Muscle layer of duodenum (tissue), 2 donors: ENCODE measurements around the gene ARHGEF11.
A peak's percentile ranks its signal among the peaks of the same experiment; 100 is the strongest.

Experiments
- H3K27ac ChIP-seq: one replicate; pipeline ENCODE4 v1.7.0; 2013; ENCODE audit warnings: mild to moderate bottlenecking, low read length
- H3K27me3 ChIP-seq: one replicate; pipeline ENCODE4 v1.7.0; 2013; ENCODE audit warnings: low read depth, mild to moderate bottlenecking, control low read depth, low read length
- H3K36me3 ChIP-seq, 2 donors: one replicate each; pipeline ENCODE4 v1.7.0; 2013; ENCODE audit warnings: low read length in 2 of 2, control low read depth in 1 of 2, mild to moderate bottlenecking in 1 of 2; ENCODE audit not compliant: insufficient read depth in 2 of 2, control insufficient read depth in 1 of 2
- H3K4me1 ChIP-seq, 2 donors: one replicate each; pipeline ENCODE4 v1.7.0; 2013; ENCODE audit warnings: low read length in 2 of 2, mild to moderate bottlenecking in 2 of 2, control low read depth in 1 of 2, moderate library complexity in 1 of 2; ENCODE audit not compliant: insufficient read depth in 2 of 2, control insufficient read depth in 1 of 2
- H3K4me3 ChIP-seq, 2 donors: one replicate each; pipeline ENCODE4 v1.7.0; 2013; ENCODE audit warnings: low read length in 2 of 2, low read depth in 1 of 2, mild to moderate bottlenecking in 1 of 2
- H3K9me3 ChIP-seq, 2 donors: one replicate each; pipeline ENCODE4 v1.7.0; 2013; ENCODE audit warnings: low read length in 2 of 2, control low read depth in 1 of 2, mild to moderate bottlenecking in 1 of 2; ENCODE audit not compliant: control insufficient read depth in 1 of 2
- donor health status: healthy.

Gene ARHGEF11

GRCh38 chr1:156921053-156921529 lies 124.5 kb downstream of the ARHGEF11 start:
- Histone ChIP-seq H3K27ac (no peak overlapping the region), H3K4me1 (peaks cover 0 to 24% of the 10 kb centered on the region in 2 donors), H3K27me3 (peaks cover 49% of the 10 kb centered on the region), H3K9me3 (no peaks in the 10 kb centered on the region), H3K4me3 (peak overlapping the region in 1 of 2 donors; percentile 32), H3K36me3 (no peaks in the 10 kb centered on the region)

GRCh38 chr1:156920233-156921052 lies 125.1 kb downstream of the ARHGEF11 start, which contains the start of gene LRRC71:
Gene LRRC71, plus strand, starts transcription at chr1:156920632. Its CDS starts 172 bp downstream, at chr1:156920804.
- H3K27me3 ChIP-seq = peaks cover 49% of the 10 kb centered on the region
- no peaks in the 10 kb centered on the region for H3K36me3 ChIP-seq
- no peaks in the 10 kb centered on the region for H3K9me3 ChIP-seq
- peak within 1 kb of the TSS in 1 of 2 donors; percentile 32 for H3K4me3 ChIP-seq
- H3K27ac ChIP-seq = no peak within 1 kb of the TSS
- peaks cover 0 to 24% of the 10 kb centered on the region in 2 donors for H3K4me1 ChIP-seq

- peaks cover 0 to 3% of the 10 kb centered on the region in 2 donors for H3K36me3 ChIP-seq
Measured at GRCh38 chr1:156914440-156914856, 131.1 kb downstream of the ARHGEF11 start.

GRCh38 chr1:156913809-156914387 lies 131.6 kb downstream of the ARHGEF11 start:
- Histone ChIP-seq H3K27ac (no peak overlapping the region), H3K4me3 (no peak overlapping the region), H3K4me1 (no peaks in the 10 kb centered on the region), H3K36me3 (peaks cover 0 to 3% of the 10 kb centered on the region in 2 donors), H3K27me3 (no peaks in the 10 kb centered on the region), H3K9me3 (no peaks in the 10 kb centered on the region)

More at GRCh38 chr1:156914440-156914856, 131.1 kb downstream of the ARHGEF11 start:
- no peak overlapping the region for H3K27ac ChIP-seq
- no peaks in the 10 kb centered on the region for H3K4me1 ChIP-seq
- H3K9me3 ChIP-seq = no peaks in the 10 kb centered on the region
- H3K27me3 ChIP-seq = peaks cover 5% of the 10 kb centered on the region
- no peak overlapping the region for H3K4me3 ChIP-seq

GRCh38 chr1:156912861-156913808 lies 132.4 kb downstream of the ARHGEF11 start:
- Histone ChIP-seq H3K27me3 (no peaks in the 10 kb centered on the region), H3K4me3 (no peak overlapping the region), H3K4me1 (no peaks in the 10 kb centered on the region), H3K36me3 (peaks cover 0 to 3% of the 10 kb centered on the region in 2 donors), H3K9me3 (no peaks in the 10 kb centered on the region), H3K27ac (no peak overlapping the region)

- H3K27me3 ChIP-seq = no peaks in the 10 kb centered on the region
- no peaks in the 10 kb centered on the region for H3K9me3 ChIP-seq
- H3K4me1 ChIP-seq = peaks cover 0 to 5% of the 10 kb centered on the region in 2 donors
- H3K36me3 ChIP-seq = peaks cover 0 to 3% of the 10 kb centered on the region in 2 donors
- H3K4me3 ChIP-seq = no peak overlapping the region
- H3K27ac ChIP-seq = no peak overlapping the region
Measured at GRCh38 chr1:156912310-156912709, 133.2 kb downstream of the ARHGEF11 start.

- no peaks in the 10 kb centered on the region for H3K27me3 ChIP-seq
- H3K9me3 ChIP-seq = no peaks in the 10 kb centered on the region
- no peak overlapping the region for H3K27ac ChIP-seq
- H3K4me1 ChIP-seq = peaks cover 0 to 6% of the 10 kb centered on the region in 2 donors
- peaks cover 0 to 4% of the 10 kb centered on the region in 2 donors for H3K36me3 ChIP-seq
- no peak overlapping the region for H3K4me3 ChIP-seq
Measured at GRCh38 chr1:156911577-156912298, 133.8 kb downstream of the ARHGEF11 start.

GRCh38 chr1:156910309-156910782 lies 135.2 kb downstream of the ARHGEF11 start:
- Histone ChIP-seq H3K27ac (no peak overlapping the region), H3K4me1 (peaks cover 0 to 6% of the 10 kb centered on the region in 2 donors), H3K36me3 (peaks cover 0 to 9% of the 10 kb centered on the region in 2 donors), H3K27me3 (no peaks in the 10 kb centered on the region), H3K4me3 (no peak overlapping the region), H3K9me3 (no peaks in the 10 kb centered on the region)

GRCh38 chr1:156909671-156910070 lies 135.9 kb downstream of the ARHGEF11 start:
- Histone ChIP-seq H3K4me3 (no peak overlapping the region), H3K27me3 (no peaks in the 10 kb centered on the region), H3K27ac (no peak overlapping the region), H3K4me1 (peaks cover 0 to 6% of the 10 kb centered on the region in 2 donors), H3K36me3 (peaks cover 0 to 9% of the 10 kb centered on the region in 2 donors), H3K9me3 (no peaks in the 10 kb centered on the region)

GRCh38 chr1:156908955-156909354 lies 136.6 kb downstream of the ARHGEF11 start:
- no peaks in the 10 kb centered on the region for H3K9me3 ChIP-seq
- H3K4me3 ChIP-seq = no peak overlapping the region
- no peaks in the 10 kb centered on the region for H3K27me3 ChIP-seq
- H3K36me3 ChIP-seq = peaks cover 0 to 6% of the 10 kb centered on the region in 2 donors
- no peak overlapping the region for H3K27ac ChIP-seq
- peaks cover 0 to 6% of the 10 kb centered on the region in 2 donors for H3K4me1 ChIP-seq
